Motor neuron (in vitro differentiated cells): Measurements from ENCODE around the gene COX17. TPM values are rescaled to one million over a fixed set of nuclear protein-coding genes. Genes with fewer than 3 reads are reported as not detected.

Source experiments
- ATAC-seq, 8 experiments: fragments of 200-7000 bp; cut with Tn5 transposase; replicated peaks in 6 of 8; 2 replicates each; pipeline ENCODE4 v1.8.0; 2021; ENCODE audit warnings: mild to moderate bottlenecking in 8 of 8, moderate library complexity in 8 of 8
- H3K27ac ChIP-seq, 2 donors: fragments of 250-450 bp; sonication (Bioruptor Pico); 2 replicates each; pipeline ENCODE4 v1.9.0; 2021; ENCODE audit warnings: antibody characterized with exemption in 2 of 2, mild to moderate bottlenecking in 2 of 2, moderate library complexity in 1 of 2
- H3K4me1 ChIP-seq, 2 donors: fragments of 250-450 bp; sonication (Bioruptor Pico); replicated peaks in 1 of 2; 2 replicates each; pipeline ENCODE4 v1.6.1; 2021; ENCODE audit warnings: antibody characterized with exemption in 2 of 2, mild to moderate bottlenecking in 2 of 2, moderate library complexity in 1 of 2
- H3K4me3 ChIP-seq, 5 donors: fragments of 250-450 bp; sonication (Bioruptor Pico); 2 replicates each; pipeline ENCODE4 v1.9.0; 2021; ENCODE audit warnings: antibody characterized with exemption in 5 of 5, mild to moderate bottlenecking in 5 of 5, moderate library complexity in 4 of 5
- WGBS, 10 experiments: fragments of 450-650 bp; shearing (Covaris generic); methylation state at CpG; one replicate each; pipeline ENCODE4 v1.0.0; 2022; 5-methylcytosine and 5-hydroxymethylcytosine counted together
- in situ Hi-C, 9 experiments: fragments of 400-800 bp; cut with MboI; loops; one replicate each; pipeline ENCODE4 v1.15.0; 2021; ENCODE audit warnings: low sequenced_read_pairs in 9 of 9, low pct_unique_long_range_greater_than_20kb in 2 of 9; ENCODE audit not compliant: unreplicated experiment in 9 of 9
- total RNA-seq, 8 experiments: library from RNA; unstranded; fragments of 300-600 nt; gene quantifications; 2 replicates each; pipeline versions ENCODE4 v1.2.3 to v1.2.4, GENCODE V29; 2022

The COX17 gene
- total RNA-seq, 8 experiments from 2014 or later: 46.4 to 71.4 (median 54.9) TPM

- in situ Hi-C loops: no loop called here
- ATAC-seq: no peak
- 46 to 97% (median 71%) methylated on average over 2 to 6 of the region's 9 CpGs; no CpG with 5 or more reads in 1 of the 10 experiments for WGBS, 10 experiments
- H3K27ac ChIP-seq: no peak overlapping the region
- no peaks in the 10 kb centered on the region for H3K4me1 ChIP-seq
- H3K4me3 ChIP-seq: no peak overlapping the region
Observed at GRCh38 chr3:119624002-119624720, 53.0 kb downstream of the COX17 start.

- 69 to 95% (median 88%) methylated on average over 3 to 4 of the region's 5 CpGs; no CpG with 5 or more reads in 7 of the 10 experiments for WGBS, 10 experiments
- no peak for ATAC-seq
- H3K4me3 ChIP-seq: no peak overlapping the region
- no peaks in the 10 kb centered on the region for H3K4me1 ChIP-seq
- in situ Hi-C loops: no loop called here
- H3K27ac ChIP-seq: no peak overlapping the region
Observed at GRCh38 chr3:119620899-119621298, 56.3 kb downstream of the COX17 start.

Other genes starting within 250 kb of the COX17 start
- 10 to 100 TPM; 10.6 to 27.5 (median 23.1) TPM for gene TMEM39A, start 213.8 kb downstream of the COX17 start, total RNA-seq
- 10 to 100 TPM; 10.8 to 18.8 (median 15.5) TPM for gene POGLUT1, start 208.4 kb downstream of the COX17 start, total RNA-seq
- 100 to 1,000 TPM in 1 of 8 experiments, 10 to 100 TPM in 7; 51.9 to 101 (median 75.1) TPM for gene TIMMDC1, start 178.9 kb downstream of the COX17 start, total RNA-seq
- under 1 TPM in 6 of 8 experiments, not detected in 2; 0.14 to 0.66 (median 0.32) TPM for gene CD80, start 117.8 kb downstream of the COX17 start, total RNA-seq
- gene ADPRH, start 97.9 kb downstream of the COX17 start, total RNA-seq: 1 to 10 TPM in 2 of 8 experiments, under 1 TPM in 6; 0.27 to 1.8 (median 0.63) TPM
- gene PLA1A, start 79.5 kb downstream of the COX17 start, total RNA-seq: under 1 TPM in 1 of 8 experiments, not detected in 7; 0.93 TPM
- gene POPDC2, start 16.8 kb downstream of the COX17 start, total RNA-seq: 1 to 10 TPM in 5 of 8 experiments, under 1 TPM in 2, not detected in 1; 0.31 to 4.6 (median 1.4) TPM
- 10 to 100 TPM in 3 of 8 experiments, 1 to 10 TPM in 3, under 1 TPM in 1, not detected in 1; 0.90 to 19.7 (median 6.4) TPM for gene CFAP91, start 25.6 kb upstream of the COX17 start, total RNA-seq
- under 1 TPM in 7 of 8 experiments, not detected in 1; 0.07 to 0.76 (median 0.33) TPM for gene NR1I2, start 104.7 kb upstream of the COX17 start, total RNA-seq